Body of pancreas (tissue), 4 donors: ENCODE data around the gene RPS6KA5.

ENCODE experiments used
- CTCF ChIP-seq, 7 experiments: fragments of 450-650 bp in 4 of 7; fragments of 200-600 bp in 3 of 7; sonication (generic) in 3 of 7; IDR thresholded peaks; one replicate each; pipeline ENCODE4 v1.5.1; 2016 to 2019; ENCODE audit warnings: antibody characterized with exemption in 7 of 7
- POLR2A ChIP-seq, 3 donors: fragments of 450-650 bp; IDR thresholded peaks; one replicate each; pipeline ENCODE4 v1.6.1; 2016; ENCODE audit warnings: antibody characterized with exemption in 3 of 3, mild to moderate bottlenecking in 2 of 3

- TF ChIP-seq POLR2A (IDR thresholded peaks at IDR 0.05) (no peak), CTCF (IDR thresholded peaks at IDR 0.05) (no peak)
Observed at GRCh38 chr14:90893510-90893909, 166.9 kb downstream of the RPS6KA5 start.
